Measurements from ENCODE around the gene EPHA3. TPM values are rescaled to one million over a fixed set of nuclear protein-coding genes. Genes with fewer than 3 reads are reported as not detected.

Gene EPHA3
- total RNA-seq, 2 experiments from 2014 or later, result not detected

DNA sequence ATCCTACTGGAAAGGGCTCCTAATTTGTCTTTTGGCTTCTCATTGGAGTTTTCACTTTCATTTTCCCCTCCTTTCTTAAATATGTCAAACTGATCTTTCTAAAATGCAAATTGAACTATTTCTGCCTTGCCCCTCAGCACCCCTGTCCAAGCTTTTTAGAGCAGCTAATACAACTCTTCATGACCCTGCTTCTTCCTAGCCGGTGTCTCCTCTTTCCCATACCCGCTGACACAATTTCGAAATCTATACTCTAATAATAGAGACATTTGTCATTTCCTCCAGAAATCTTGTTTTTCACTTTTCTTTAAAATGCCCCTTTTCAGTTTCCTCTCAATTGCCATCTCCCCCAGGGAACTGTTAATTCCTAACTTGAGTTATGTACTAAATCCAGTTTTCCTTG is 2.9 kb upstream of the EPHA3 start:
- peaks cover 21% of the 10 kb centered on the region for H3K4me1 Mint-ChIP-seq (ENCODE audit: low read depth)
- Histone ChIP-seq H3K27me3 (ENCODE audit: control insufficient read depth in 1 of 2, insufficient read depth in 2 of 2, low read length in 2 of 2) (peaks cover 0 to 4% of the 10 kb centered on the region in 2 experiments), H3K4me1 (ENCODE audit: insufficient read depth, low read length) (no peaks in the 10 kb centered on the region), H3K36me3 (ENCODE audit: insufficient read depth, low read length) (no peaks in the 10 kb centered on the region), H3K4me3 (ENCODE audit: low read length) (no peak overlapping the region), H3K27ac (ENCODE audit: low read depth in 1 of 2, low read length in 2 of 2) (no peak overlapping the region), H3K9me3 (ENCODE audit: control insufficient read depth in 1 of 2, insufficient read depth in 1 of 2, low read length in 2 of 2) (peaks cover 0 to 7% of the 10 kb centered on the region in 2 experiments)
- peaks cover 26% of the 10 kb centered on the region for H3K27me3 Mint-ChIP-seq
- DNase-seq (no peak), ATAC-seq (ENCODE audit: poor library complexity) (no peak)
- H3K9me3 Mint-ChIP-seq, result no peaks in the 10 kb centered on the region
- CTCF ChIA-PET, result no interaction called here
- TF ChIP-seq, protein P1, sequence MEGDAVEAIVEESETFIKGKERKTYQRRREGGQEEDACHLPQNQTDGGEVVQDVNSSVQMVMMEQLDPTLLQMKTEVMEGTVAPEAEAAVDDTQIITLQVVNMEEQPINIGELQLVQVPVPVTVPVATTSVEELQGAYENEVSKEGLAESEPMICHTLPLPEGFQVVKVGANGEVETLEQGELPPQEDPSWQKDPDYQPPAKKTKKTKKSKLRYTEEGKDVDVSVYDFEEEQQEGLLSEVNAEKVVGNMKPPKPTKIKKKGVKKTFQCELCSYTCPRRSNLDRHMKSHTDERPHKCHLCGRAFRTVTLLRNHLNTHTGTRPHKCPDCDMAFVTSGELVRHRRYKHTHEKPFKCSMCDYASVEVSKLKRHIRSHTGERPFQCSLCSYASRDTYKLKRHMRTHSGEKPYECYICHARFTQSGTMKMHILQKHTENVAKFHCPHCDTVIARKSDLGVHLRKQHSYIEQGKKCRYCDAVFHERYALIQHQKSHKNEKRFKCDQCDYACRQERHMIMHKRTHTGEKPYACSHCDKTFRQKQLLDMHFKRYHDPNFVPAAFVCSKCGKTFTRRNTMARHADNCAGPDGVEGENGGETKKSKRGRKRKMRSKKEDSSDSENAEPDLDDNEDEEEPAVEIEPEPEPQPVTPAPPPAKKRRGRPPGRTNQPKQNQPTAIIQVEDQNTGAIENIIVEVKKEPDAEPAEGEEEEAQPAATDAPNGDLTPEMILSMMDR (IDR thresholded peaks at IDR 0.05), result no peak
- intact Hi-C loops (cut with DNase I, micrococcal nuclease), result no loop called here
- no peak overlapping the region for H3K27ac Mint-ChIP-seq
- H3K36me3 Mint-ChIP-seq (ENCODE audit: low read depth), result no peaks in the 10 kb centered on the region
- POLR2A ChIA-PET, result no interaction called here
- H3K4me3 Mint-ChIP-seq, result no peak overlapping the region

DNA sequence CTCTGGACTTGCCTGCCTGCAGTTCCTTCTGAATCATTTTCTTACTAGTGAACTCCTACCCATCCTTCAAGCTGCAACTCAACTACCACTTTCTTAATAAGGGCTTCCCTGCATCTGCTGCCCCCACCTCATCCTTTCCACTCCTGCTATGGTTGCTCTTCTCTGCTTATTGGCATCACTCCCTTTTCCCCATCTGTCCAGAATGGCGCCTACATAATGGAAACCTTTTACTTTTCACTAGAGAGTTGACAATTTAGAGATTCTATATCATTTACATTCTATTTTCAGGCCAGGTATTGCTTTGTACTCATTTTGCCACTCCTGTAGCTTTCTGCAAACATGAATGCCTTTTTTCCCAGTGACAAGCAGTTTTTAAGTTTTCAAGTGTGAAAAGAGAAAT is 1.9 kb upstream of the EPHA3 start:
- no peaks in the 10 kb centered on the region for H3K36me3 ChIP-seq (ENCODE audit: insufficient read depth, low read length)
- H3K4me1 ChIP-seq (ENCODE audit: insufficient read depth, low read length), result no peaks in the 10 kb centered on the region
- peaks cover 0 to 4% of the 10 kb centered on the region in 2 experiments for H3K27me3 ChIP-seq (ENCODE audit: control insufficient read depth in 1 of 2, insufficient read depth in 2 of 2, low read length in 2 of 2)
- peaks cover 21% of the 10 kb centered on the region for H3K4me1 Mint-ChIP-seq (ENCODE audit: low read depth)
- ATAC-seq (ENCODE audit: poor library complexity) (no peak), DNase-seq (no peak)
- H3K4me3 ChIP-seq (ENCODE audit: low read length), result no peak overlapping the region
- peaks cover 0 to 7% of the 10 kb centered on the region in 2 experiments for H3K9me3 ChIP-seq (ENCODE audit: control insufficient read depth in 1 of 2, insufficient read depth in 1 of 2, low read length in 2 of 2)
- ChIA-PET CTCF (no interaction called here), POLR2A (no interaction called here)
- no peak overlapping the region for H3K27ac Mint-ChIP-seq
- intact Hi-C loops (cut with DNase I, micrococcal nuclease), result no loop called here
- H3K27me3 Mint-ChIP-seq, result peaks cover 30% of the 10 kb centered on the region
- no peaks in the 10 kb centered on the region for H3K36me3 Mint-ChIP-seq (ENCODE audit: low read depth)
- H3K4me3 Mint-ChIP-seq, result no peak overlapping the region
- TF ChIP-seq, protein P1 (IDR thresholded peaks at IDR 0.05), result no peak
- no peaks in the 10 kb centered on the region for H3K9me3 Mint-ChIP-seq
- H3K27ac ChIP-seq (ENCODE audit: low read depth in 1 of 2, low read length in 2 of 2), result no peak overlapping the region

DNA sequence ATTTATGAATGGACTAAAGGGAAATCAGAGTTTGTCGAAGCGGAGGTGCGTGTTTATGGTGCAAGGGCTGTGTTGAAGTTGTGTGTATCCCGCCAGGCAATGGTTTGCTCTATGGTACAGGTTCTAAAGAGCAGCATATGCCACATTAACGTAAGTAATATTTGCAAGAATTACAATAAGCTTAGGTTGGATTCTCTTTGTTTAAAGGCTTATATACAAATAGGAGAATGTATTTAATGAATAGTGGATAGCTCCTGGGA is 800 bp downstream of the EPHA3 start:
- Histone ChIP-seq H3K27me3 (ENCODE audit: control insufficient read depth in 1 of 2, insufficient read depth in 2 of 2, low read length in 2 of 2) (peaks cover 0 to 4% of the 10 kb centered on the region in 2 experiments), H3K4me3 (ENCODE audit: low read length) (no peak overlapping the region), H3K27ac (ENCODE audit: low read depth in 1 of 2, low read length in 2 of 2) (no peak overlapping the region), H3K9me3 (ENCODE audit: control insufficient read depth in 1 of 2, insufficient read depth in 1 of 2, low read length in 2 of 2) (peaks cover 0 to 7% of the 10 kb centered on the region in 2 experiments), H3K4me1 (ENCODE audit: insufficient read depth, low read length) (no peaks in the 10 kb centered on the region), H3K36me3 (ENCODE audit: insufficient read depth, low read length) (no peaks in the 10 kb centered on the region)
- ATAC-seq (ENCODE audit: poor library complexity), result no peak
- Mint-ChIP-seq H3K9me3 (no peaks in the 10 kb centered on the region), H3K36me3 (ENCODE audit: low read depth) (no peaks in the 10 kb centered on the region), H3K4me1 (ENCODE audit: low read depth) (peaks cover 21% of the 10 kb centered on the region), H3K27me3 (peaks cover 30% of the 10 kb centered on the region), H3K4me3 (no peak overlapping the region), H3K27ac (no peak overlapping the region)
- intact Hi-C loops (cut with DNase I, micrococcal nuclease), result no loop called here
- ChIA-PET POLR2A (no interaction called here), CTCF (no interaction called here)
- no peak for DNase-seq
- TF ChIP-seq, protein P1 (IDR thresholded peaks at IDR 0.05), result no peak

Measured in CD4-positive, alpha-beta T cell (primary cell).